IPS-18a (cell line): Measurements from ENCODE around the gene STK33.

Source experiments
- H3K27ac ChIP-seq: one replicate; pipeline ENCODE4 v1.5.1; 2013; ENCODE audit warnings: low read length
- H3K27me3 ChIP-seq: one replicate; pipeline ENCODE4 v1.6.1; 2013; ENCODE audit warnings: mild to moderate bottlenecking, low read length; ENCODE audit not compliant: control insufficient read depth, insufficient read depth
- H3K36me3 ChIP-seq: one replicate; pipeline ENCODE4 v1.6.1; 2013; ENCODE audit warnings: low read depth, low read length; ENCODE audit not compliant: control insufficient read depth
- H3K4me1 ChIP-seq: one replicate; pipeline ENCODE4 v1.6.1; 2013; ENCODE audit warnings: low read depth, low read length; ENCODE audit not compliant: control insufficient read depth
- H3K4me3 ChIP-seq: one replicate; pipeline ENCODE4 v1.5.1; 2013; ENCODE audit warnings: low read length
- H3K9ac ChIP-seq: one replicate; pipeline ENCODE4 v1.6.1; 2013; ENCODE audit warnings: mild to moderate bottlenecking, low read length, moderate library complexity
- H3K9me3 ChIP-seq: one replicate; pipeline ENCODE4 v1.6.1; 2013; ENCODE audit warnings: low read depth, low read length; ENCODE audit not compliant: control insufficient read depth

STK33 gene

GRCh38 chr11:8392886-8393285, 201.1 kb downstream of the STK33 start:
- Histone ChIP-seq H3K27ac (no peak overlapping the region), H3K4me3 (no peak overlapping the region), H3K4me1 (peaks cover 6% of the 10 kb centered on the region), H3K27me3 (no peaks in the 10 kb centered on the region), H3K9me3 (peaks cover 5% of the 10 kb centered on the region), H3K36me3 (no peaks in the 10 kb centered on the region), H3K9ac (no peak overlapping the region)

GRCh38 chr11:8392166-8392565, 201.9 kb downstream of the STK33 start:
- H3K4me3 ChIP-seq: no peak overlapping the region
- no peaks in the 10 kb centered on the region for H3K36me3 ChIP-seq
- no peak overlapping the region for H3K27ac ChIP-seq
- H3K9me3 ChIP-seq: peaks cover 5% of the 10 kb centered on the region
- peaks cover 6% of the 10 kb centered on the region for H3K4me1 ChIP-seq
- no peaks in the 10 kb centered on the region for H3K27me3 ChIP-seq
- H3K9ac ChIP-seq: no peak overlapping the region

- no peak overlapping the region for H3K9ac ChIP-seq
- H3K36me3 ChIP-seq: no peaks in the 10 kb centered on the region
- H3K4me3 ChIP-seq: no peak overlapping the region
- H3K27ac ChIP-seq: no peak overlapping the region
- H3K27me3 ChIP-seq: no peaks in the 10 kb centered on the region
- peaks cover 3% of the 10 kb centered on the region for H3K9me3 ChIP-seq
- H3K4me1 ChIP-seq: peaks cover 13% of the 10 kb centered on the region
Observed at GRCh38 chr11:8390851-8391612, 203.0 kb downstream of the STK33 start.

DNA sequence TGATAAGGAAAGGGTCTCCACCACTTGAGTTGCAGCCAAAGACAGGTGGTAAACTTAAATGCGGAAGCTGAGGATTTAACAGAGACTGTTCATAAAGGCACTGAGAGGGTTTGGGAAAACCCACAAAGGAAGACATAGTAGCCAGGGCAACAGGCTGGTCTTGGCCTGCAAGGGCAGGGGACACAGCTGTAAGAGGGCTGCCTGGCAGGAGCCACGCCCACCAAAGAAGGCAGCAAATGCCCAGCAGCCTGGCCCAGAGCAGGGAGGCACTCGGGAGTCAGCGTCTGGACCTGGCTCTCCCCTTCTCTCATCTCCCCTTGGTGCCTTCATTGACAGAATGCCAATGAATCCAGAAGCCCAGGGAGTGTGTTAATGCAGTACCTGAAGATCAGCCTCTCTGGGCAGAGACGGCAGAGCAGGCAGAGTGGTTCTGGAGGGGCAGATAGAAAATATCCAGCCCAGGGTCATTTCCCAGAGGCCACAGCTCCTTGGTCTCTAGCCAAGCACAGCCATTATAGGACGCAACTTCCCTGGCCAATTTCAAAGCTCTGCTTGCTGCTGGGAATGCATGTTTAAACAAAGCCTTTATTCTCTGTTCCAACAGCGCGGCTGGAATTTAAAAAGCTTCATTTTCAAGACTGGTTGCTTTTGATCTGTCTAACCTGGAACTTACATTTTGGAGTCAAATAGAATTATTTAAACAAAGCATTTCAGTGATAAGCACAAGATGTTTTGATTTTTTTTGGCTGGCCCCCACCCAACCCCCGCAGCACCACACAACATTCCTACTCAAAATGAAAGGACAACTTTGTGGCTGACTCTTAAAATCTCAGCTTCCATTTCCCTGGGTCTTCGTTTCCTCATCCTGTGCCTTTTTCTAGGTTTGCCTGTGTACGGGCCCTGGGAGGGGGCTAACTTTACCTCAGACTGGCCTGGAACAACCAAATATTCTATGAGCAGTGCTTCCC, 204.7 kb downstream of the STK33 start:
- H3K4me3 ChIP-seq: no peak overlapping the region
- no peak overlapping the region for H3K9ac ChIP-seq
- no peak overlapping the region for H3K27ac ChIP-seq

DNA sequence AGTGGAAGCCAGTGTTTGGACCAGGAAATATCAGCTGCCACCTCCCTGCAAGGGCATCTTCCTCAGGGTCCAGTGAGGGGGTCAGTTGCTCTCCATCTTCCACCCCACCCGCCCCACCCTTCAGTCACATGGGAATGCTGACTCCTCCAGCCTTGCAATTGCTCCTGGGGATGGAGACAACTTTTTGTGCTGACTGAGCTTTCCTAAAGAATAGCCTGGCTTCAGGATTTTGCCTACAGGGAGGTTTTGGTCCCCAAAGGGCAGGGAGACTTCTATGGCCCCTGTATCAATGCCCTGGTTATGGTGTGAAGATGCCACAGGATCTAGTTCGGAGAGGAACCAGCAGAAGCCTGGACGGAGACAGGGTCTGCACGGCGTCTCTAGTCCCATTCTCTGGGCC, 206.3 kb downstream of the STK33 start:
- H3K4me1 ChIP-seq: peaks cover 13% of the 10 kb centered on the region
- H3K27ac ChIP-seq: no peak overlapping the region
- no peak overlapping the region for H3K9ac ChIP-seq
- no peaks in the 10 kb centered on the region for H3K36me3 ChIP-seq
- no peaks in the 10 kb centered on the region for H3K9me3 ChIP-seq
- no peaks in the 10 kb centered on the region for H3K27me3 ChIP-seq
- H3K4me3 ChIP-seq: no peak overlapping the region

More for the DNA sequence above, 204.7 kb downstream of the STK33 start:
- Histone ChIP-seq H3K9me3 (no peaks in the 10 kb centered on the region), H3K4me1 (peaks cover 13% of the 10 kb centered on the region), H3K36me3 (no peaks in the 10 kb centered on the region), H3K27me3 (no peaks in the 10 kb centered on the region)

GRCh38 chr11:8387141-8387540, 206.9 kb downstream of the STK33 start:
- peaks cover 13% of the 10 kb centered on the region for H3K4me1 ChIP-seq
- no peak overlapping the region for H3K9ac ChIP-seq
- H3K27me3 ChIP-seq: no peaks in the 10 kb centered on the region
- no peaks in the 10 kb centered on the region for H3K36me3 ChIP-seq
- H3K9me3 ChIP-seq: no peaks in the 10 kb centered on the region
- no peak overlapping the region for H3K4me3 ChIP-seq
- H3K27ac ChIP-seq: no peak overlapping the region

- H3K27ac ChIP-seq: no peak overlapping the region
- H3K36me3 ChIP-seq: no peaks in the 10 kb centered on the region
- H3K9ac ChIP-seq: no peak overlapping the region
- no peaks in the 10 kb centered on the region for H3K27me3 ChIP-seq
- H3K4me1 ChIP-seq: peaks cover 13% of the 10 kb centered on the region
- no peaks in the 10 kb centered on the region for H3K9me3 ChIP-seq
- no peak overlapping the region for H3K4me3 ChIP-seq
Observed at GRCh38 chr11:8386134-8386864, 207.7 kb downstream of the STK33 start.

GRCh38 chr11:8384199-8384821, 209.7 kb downstream of the STK33 start:
- Histone ChIP-seq H3K27ac (no peak overlapping the region), H3K9ac (no peak overlapping the region), H3K4me3 (no peak overlapping the region), H3K4me1 (peaks cover 9% of the 10 kb centered on the region), H3K36me3 (no peaks in the 10 kb centered on the region), H3K27me3 (no peaks in the 10 kb centered on the region), H3K9me3 (no peaks in the 10 kb centered on the region)

DNA sequence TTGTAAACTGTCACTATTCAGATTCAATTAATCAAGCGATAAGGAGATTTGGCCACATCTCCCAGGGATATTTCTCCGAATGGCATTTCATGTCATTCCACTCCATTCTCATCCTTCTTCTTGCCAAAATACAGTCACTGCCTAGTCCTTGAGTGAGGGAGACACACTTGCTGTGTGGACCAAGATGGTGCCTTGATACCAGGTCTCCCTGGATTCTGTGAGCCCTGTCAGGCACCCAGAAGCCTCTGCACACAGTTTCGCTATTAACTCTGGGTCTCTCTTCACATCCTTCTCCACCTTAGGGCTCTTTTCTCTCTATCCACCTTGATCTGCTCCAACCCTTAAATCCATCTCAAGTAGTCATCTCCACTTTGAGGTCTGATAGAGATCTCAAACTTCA, 210.4 kb downstream of the STK33 start:
- no peak overlapping the region for H3K9ac ChIP-seq
- peaks cover 7% of the 10 kb centered on the region for H3K4me1 ChIP-seq

GRCh38 chr11:8383227-8383626, 210.8 kb downstream of the STK33 start:
- Histone ChIP-seq H3K27me3 (no peaks in the 10 kb centered on the region), H3K9me3 (no peaks in the 10 kb centered on the region), H3K9ac (no peak overlapping the region), H3K27ac (no peak overlapping the region), H3K4me1 (peaks cover 7% of the 10 kb centered on the region), H3K4me3 (no peak overlapping the region), H3K36me3 (no peaks in the 10 kb centered on the region)

More for the DNA sequence above, 210.4 kb downstream of the STK33 start:
- no peaks in the 10 kb centered on the region for H3K36me3 ChIP-seq
- no peaks in the 10 kb centered on the region for H3K27me3 ChIP-seq
- H3K9me3 ChIP-seq: no peaks in the 10 kb centered on the region
- H3K27ac ChIP-seq: no peak overlapping the region
- no peak overlapping the region for H3K4me3 ChIP-seq
